HTR-8/SVneo (cell line): ENCODE results near the gene PJA1.

ENCODE experiments used
- DNase-seq: peaks from one replicate; pipeline ENCODE4 v3.0.0; 2011; ENCODE audit warnings: low spot score, mixed read lengths; ENCODE audit not compliant: insufficient read length
- FAIRE-seq: peaks from 2 replicates; lab custom pipeline; 2011; peaks lifted over from hg19 to GRCh38; lab: Jason Lieb, UNC

PJA1 gene

GRCh38 chrX:69120476-69120875 is 44.8 kb downstream of the PJA1 start:
- FAIRE-seq (no peak), DNase-seq (no peak)

GRCh38 chrX:69119122-69119521 is 46.1 kb downstream of the PJA1 start:
- DNase-seq (no peak), FAIRE-seq (no peak)

- DNase-seq, result no peak
- FAIRE-seq, result no peak
These were observed 47.3 kb downstream of the PJA1 start for GRCh38 chrX:69117876-69118526.

GRCh38 chrX:69116077-69116476 is 49.2 kb downstream of the PJA1 start:
- FAIRE-seq (no peak), DNase-seq (no peak)

- DNase-seq (no peak), FAIRE-seq (no peak)
These were observed 51.5 kb downstream of the PJA1 start for GRCh38 chrX:69113723-69114122.
